Activated T-cell treated with anti-CD3 and anti-CD28 coated beads, Interleukin-2, amount 50 U/mL, for 1 hour (primary cell): ENCODE results near the gene USP24.
"Not testable (repeated sequence)": the region's sequence is repeated elsewhere in the genome, so short reads cannot be mapped to it uniquely, and the experiment has no call there.

Experiments
- DNase-seq: peaks from one replicate; pipeline ENCODE4 v3.0.0-alpha.2; 2020

Gene USP24

DNA sequence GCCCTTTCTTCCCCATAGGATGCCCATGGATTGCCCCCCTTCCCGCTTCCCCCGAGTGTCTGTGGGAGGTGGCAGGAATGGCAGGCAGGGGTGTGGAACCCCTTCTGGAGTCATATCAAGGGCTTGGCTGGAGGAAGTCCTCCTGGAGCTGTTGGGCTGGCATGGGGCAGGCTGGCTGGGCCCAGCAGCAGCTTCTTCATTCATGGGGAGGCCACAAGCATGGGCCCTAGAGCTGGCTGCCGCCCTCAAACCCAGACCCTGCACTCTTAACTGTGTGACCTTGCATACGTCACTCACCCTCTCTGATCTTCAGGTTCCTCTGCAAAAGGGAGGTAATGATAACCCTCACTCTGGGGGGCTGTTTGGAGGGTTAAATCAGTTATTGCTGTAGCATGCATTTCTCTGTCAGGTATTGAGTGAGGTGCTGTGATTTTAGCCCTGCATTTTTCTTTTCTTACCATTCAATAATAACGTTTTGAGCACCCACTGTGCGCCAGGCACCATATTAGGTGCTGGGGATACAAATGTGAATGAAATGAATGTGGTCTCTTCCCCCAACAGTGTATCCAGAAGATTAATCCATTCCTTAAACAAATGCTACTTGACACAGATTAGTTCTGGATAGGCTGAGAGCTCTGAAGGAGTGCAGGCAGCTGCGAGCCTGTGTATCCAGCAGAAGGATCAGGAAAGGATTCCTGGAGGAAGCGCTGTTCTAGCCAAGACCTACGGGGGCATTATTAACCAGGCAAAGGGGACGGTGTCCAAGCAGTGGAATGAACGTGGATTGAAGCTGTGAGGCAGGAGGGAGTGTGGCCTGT is 166.5 kb downstream of the USP24 start:
- DNase-seq = no peak

DNA sequence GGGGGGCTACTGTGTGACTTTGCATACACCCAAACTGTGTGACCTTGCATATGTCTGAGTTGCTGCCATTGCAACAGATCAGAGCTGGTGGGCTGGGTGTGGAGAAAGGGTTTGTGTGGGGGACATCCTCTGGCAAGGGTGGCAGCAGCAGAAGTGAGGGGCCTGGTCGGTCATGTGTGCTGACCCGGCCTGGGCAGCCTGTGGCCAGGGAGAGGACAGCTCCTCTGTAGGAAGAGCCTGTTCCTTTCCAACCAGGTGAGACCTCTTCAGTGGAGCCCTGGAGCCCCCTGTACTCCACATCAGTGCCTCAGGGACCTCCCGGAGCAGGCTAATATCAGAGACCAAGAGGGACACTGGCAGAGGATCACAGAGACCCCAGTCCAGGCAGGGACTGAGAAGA is 167.6 kb downstream of the USP24 start:
- no peak for DNase-seq

DNA sequence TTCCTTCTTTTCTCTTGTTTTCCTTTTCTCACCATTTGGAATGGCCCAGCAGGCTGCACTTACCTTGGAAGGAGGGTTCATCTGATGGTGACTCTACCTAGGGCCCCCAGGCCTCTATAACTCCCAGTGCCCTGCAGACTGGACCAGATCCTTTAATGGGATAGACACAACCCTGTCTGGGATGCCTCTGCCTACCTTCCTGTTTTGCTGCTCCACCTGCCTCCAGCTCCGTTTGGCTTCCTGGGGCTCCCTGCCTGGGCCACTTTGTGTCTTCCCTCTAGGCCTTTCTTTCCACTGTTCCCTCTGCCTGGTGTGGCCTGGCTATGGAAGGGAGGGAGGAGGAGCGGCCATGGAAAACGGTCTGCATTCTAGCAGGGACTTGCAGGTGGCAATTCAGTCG is 168.3 kb downstream of the USP24 start:
- no peak for DNase-seq

DNA sequence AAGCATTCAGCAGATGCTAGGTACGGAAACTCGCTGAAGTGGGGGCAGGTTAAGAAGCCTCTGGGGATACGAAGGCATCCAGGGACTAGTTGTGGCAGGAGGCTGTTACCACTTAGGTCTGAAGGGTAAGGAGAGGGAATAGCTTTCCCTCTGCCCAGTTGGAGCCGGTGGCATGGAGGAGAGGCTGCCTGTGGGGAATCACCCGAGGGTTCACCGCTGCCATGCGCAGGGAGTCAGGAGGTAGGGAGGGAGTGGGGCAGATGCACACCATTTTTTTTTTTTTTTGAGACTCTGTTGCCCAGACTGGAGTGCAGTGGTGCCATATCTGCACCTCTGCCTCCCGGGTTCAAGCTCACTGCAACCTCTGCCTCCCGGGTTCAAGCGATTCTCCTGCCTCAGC is 169.7 kb downstream of the USP24 start:
- DNase-seq = no peak

DNA sequence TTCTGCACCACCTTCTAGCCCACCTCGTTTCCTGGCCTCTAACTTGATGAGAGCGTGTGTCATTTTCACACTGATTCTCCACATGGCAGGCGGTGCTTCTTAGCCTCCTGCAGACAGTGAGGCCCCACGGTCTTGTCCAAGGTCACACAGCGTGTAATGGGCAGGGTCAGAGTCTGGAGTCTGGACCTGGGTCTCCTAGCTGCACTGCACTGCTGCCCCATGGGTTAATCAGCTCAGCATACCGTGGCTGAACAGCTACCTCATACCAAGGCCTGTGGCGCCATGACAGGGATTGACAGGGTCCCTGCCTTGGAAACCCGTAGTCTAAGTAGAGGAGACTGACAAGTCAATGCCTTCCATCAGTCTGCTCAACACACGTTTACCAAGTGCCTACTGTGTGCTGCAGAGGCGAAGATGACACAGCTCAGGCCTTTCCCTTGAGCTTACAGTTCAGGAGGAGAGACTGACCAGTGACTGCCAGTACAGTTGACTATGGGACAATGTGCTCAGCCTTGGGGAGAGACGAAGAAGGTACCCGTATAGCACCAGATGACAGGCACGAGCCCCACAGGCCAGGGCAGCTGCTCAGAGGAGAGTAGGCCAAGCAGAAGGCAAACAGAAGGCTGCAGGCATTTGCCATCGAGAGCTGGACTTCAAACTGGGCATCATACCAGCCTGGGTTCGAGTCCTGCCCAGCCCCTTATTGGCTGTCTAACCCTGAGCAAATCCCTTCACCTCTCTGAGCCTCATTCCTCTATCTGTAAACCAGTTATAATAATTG is 170.4 kb downstream of the USP24 start:
- DNase-seq = no peak

DNA sequence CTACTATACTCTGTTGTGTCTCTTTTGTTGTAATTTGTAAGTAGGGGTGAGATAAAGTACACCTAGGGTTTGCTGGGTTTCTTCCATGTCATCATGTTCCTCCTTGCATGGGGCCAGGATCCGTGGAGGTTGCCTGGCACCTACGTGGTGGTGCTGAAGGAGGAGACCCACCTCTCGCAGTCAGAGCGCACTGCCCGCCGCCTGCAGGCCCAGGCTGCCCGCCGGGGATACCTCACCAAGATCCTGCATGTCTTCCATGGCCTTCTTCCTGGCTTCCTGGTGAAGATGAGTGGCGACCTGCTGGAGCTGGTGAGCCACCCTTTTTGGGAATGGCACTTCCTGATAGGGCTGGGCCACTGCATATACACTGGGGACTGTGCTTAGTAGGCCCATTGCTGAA is 171.4 kb downstream of the USP24 start:
- DNase-seq = no peak

DNA sequence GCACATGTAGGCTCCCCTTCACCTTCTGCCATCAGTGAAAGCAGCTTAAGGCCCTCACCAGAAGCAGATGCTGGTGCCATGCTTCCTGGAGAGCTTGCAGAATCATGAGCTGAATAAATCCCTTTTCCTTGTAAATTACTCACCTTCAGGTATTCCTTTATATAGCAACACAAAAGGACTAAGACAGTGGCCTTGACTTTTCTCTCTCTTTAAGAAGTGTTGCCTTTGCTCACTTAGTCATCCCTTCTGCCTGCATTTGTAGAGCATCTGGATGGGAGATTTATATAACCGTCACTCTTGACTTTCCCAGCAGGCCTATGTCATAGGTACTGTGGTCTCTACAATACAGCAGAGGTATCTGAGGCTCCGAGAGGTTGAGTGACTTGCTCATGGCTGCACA is 172.2 kb downstream of the USP24 start:
- DNase-seq = no peak

DNA sequence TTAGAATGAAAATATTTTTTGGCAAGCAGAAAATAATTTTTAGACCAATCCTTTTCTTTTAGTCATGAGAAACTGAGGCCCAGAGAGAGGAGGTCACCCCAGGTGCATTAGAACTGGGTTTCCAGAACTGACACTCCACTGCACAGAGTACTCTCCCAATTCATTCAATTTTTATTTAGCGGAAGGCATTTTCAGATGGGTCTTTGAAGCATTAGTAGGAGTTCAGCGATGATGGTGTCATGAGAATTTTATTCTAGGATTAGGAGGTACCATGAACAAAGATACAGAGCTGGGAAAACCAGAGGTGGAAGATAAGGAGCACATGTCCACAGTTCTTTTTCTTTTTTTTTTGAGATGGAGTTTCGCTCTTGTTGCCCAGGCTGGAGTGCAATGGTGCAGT is 173.6 kb downstream of the USP24 start:
- no peak for DNase-seq

DNA sequence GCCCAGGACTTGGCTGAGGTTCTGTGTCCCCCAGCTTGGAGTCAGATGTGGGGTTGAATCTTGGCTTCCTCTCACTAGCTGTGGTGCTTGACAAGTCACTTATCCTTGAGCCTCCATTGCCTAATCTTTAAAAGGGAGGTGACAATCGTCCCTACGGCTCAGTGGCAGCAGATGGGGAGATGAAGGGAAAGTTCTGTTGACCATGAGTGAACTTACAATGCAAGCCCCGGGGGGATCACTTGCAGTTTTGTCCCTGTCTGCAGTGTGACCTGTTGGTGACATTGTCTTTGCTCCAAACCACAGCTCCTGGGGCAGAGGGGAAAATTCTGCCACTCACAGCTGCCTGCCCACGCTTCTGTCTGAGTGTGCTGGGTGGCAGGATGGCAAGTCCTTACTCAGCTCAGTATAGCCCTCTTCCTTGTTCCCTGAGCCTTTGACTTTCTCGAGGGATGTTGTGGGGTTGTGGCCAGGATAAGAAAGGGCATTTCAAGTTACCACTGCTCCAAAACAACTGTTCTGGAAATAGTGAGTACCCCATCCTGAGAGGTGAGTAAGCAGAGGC is 174.2 kb downstream of the USP24 start:
- no peak for DNase-seq

DNA sequence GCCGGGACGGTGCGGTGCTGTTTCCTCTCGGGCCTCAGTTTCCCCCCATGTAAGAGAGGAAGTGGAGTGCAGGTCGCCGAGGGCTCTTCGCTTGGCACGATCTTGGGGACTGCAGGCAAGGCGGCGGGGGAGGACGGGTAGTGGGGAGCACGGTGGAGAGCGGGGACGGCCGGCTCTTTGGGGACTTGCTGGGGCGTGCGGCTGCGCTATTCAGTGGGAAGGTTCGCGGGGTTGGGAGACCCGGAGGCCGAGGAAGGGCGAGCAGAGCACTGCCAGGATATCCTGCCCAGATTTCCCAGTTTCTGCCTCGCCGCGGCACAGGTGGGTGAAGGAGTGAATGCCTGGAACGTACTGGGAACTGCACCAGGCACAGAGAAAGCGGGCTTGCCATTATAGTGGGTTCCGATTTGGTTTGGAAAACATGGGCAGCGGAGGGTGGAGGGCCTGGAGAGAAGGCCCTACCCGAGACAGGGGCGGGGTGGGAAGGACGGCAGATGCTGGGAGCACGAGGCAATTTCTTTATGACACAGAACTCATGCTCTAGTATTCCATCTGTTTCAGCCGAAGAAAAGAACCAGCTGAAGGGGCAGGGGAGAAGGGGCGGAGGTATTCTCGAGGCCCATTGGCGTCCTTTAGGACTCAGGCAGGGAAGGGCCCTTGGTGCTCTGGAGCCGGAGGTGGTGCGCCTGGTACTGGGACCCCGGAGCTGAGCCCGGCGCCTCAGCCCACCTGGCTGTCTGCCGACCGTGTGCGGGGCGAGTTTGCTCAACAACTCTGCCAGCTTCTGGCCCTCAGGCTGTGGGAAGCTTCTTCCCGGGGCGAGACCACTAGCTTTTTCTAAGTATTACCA is 174.9 kb downstream of the USP24 start:
- DNase-seq = no peak

DNA sequence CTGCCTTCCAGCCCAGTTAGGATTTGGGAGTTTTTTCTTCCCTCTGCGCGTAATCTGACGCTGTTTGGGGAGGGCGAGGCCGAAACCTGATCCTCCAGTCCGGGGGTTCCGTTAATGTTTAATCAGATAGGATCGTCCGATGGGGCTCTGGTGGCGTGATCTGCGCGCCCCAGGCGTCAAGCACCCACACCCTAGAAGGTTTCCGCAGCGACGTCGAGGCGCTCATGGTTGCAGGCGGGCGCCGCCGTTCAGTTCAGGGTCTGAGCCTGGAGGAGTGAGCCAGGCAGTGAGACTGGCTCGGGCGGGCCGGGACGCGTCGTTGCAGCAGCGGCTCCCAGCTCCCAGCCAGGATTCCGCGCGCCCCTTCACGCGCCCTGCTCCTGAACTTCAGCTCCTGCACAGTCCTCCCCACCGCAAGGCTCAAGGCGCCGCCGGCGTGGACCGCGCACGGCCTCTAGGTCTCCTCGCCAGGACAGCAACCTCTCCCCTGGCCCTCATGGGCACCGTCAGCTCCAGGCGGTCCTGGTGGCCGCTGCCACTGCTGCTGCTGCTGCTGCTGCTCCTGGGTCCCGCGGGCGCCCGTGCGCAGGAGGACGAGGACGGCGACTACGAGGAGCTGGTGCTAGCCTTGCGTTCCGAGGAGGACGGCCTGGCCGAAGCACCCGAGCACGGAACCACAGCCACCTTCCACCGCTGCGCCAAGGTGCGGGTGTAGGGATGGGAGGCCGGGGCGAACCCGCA is 175.7 kb downstream of the USP24 start, which contains the start of gene PCSK9:
PCSK9 (plus strand) TSS at position 207 of the 741 bp plus-strand sequence; CDS start at position 497, 290 bp downstream.
- no peak for DNase-seq

DNA sequence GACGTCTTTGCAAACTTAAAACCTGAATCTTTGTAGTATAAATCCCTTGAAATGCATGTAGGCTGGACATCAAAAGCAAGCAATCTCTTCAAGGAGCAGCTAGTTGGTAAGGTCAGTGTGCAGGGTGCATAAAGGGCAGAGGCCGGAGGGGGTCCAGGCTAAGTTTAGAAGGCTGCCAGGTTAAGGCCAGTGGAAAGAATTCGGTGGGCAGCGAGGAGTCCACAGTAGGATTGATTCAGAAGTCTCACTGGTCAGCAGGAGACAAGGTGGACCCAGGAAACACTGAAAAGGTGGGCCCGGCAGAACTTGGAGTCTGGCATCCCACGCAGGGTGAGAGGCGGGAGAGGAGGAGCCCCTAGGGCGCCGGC is 176.2 kb downstream of the USP24 start:
- no peak for DNase-seq

DNA sequence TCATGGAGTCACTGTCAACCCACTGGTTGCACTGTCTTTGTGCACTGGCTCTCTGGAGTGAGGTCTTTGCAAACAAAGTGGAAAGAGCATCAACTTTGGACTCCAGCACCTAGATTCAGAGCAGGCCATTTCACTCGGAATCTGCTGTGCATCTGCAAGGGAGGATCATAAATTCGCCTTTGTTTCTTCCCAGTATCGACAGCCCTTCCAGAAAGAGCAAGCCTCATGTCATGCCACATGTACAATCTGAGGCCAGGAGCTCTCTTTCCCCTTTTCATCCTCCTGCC is 176.7 kb downstream of the USP24 start:
- no peak for DNase-seq

DNA sequence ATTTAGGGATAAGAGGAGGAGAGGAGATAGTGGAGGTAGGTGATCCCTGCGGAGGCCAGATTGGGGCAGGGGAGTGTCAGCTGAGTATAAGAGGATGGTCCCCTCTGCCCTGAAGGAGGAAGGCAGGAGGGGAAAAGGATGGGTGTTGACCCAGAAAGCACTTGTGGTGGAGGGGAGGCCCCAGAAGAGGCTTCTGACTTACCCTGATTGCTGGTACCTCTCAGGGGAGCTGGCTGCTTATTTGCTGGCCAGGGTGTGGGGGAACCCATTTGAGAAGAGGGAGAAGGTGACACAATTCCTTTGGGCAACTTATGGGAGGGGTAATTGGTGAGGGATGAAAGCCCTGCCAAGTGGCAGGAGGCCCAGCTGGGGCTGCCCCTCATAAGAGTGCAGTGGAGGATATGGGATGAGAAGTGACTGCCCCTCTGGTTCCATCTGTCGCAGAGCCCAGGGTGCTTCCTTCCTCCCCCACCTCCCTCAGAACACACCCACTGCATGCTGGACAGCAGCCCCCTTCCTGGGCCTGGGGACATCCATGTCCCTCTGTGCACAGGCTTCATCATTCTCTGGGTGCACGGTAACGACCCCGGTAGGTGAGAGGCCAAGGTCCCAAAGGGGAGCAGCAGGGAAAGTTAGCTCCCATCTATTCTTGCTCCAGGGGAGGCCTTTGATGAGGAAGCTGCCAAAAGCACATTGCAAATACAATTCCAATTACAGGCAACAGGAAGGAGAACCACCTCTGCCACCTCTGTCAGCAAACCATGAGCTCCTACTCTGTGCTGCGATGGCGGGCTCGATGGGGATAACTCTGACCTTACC is 177.2 kb downstream of the USP24 start:
- no peak for DNase-seq

DNA sequence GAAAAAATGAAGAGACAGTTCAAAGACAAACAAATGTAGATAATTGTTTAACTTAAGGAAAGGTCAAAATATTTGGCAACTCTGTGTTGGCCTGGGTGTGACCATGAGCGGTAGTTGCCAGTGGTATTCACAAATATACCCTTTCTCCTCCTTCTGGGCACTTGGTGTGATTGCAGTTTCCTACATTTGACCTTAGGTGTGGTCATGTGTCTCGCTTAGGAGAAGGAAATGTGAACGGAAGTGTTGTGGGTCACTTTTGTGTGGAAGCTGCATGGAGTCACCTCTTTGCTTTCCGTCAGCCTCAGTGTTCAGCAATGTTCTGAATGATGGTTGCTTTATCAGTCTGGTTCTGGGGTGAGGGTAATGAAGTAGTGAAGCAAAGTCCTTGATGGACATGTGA is 179.3 kb downstream of the USP24 start:
- no peak for DNase-seq

DNA sequence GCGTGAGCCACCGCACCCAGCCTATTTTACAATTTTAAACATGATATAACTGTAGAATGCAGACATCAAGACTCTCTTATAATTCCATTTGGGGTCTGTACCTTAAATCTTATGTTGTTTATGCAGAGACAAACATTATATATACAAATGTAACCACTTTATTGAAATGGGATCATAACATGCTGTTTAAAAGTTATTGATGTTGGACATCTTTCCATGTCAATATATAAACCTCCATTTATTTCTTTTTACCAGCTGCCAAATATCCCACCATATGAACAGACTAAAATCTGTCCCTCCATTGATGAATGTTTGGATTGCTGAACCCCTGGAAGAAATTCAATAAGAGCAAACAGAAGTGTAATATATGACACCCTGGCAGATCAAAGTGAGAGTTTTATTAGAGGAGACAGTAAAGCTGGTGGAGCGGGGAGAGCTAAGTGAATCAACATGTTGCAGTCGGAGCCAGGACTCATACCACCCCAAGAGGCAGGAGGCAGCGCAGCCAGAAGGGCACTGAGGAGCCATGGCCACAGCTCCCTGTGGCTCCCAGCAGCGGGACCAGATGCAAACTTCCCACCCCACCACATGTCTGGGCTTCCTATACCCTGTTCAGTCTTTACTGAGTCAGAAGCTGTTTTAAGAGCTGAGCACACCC is 180.6 kb downstream of the USP24 start:
- no peak for DNase-seq

DNA sequence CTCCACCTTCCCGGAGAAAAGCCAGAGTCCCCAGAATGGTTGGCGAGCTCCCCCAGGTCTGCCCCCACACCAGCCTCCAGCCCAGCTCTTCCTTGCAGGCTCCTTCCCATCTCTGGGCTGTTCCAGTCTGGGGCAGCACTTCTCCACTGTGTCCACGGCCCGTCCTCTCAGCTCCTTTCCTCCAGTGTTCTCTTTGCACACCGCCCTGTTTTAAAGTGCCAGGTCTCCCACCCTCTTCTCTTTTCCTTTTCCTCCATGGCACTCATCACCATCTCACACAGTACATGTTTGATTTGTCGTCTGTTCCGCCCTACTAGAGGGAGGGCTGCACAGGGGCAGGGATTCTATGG is 181.9 kb downstream of the USP24 start:
- DNase-seq = no peak

DNA sequence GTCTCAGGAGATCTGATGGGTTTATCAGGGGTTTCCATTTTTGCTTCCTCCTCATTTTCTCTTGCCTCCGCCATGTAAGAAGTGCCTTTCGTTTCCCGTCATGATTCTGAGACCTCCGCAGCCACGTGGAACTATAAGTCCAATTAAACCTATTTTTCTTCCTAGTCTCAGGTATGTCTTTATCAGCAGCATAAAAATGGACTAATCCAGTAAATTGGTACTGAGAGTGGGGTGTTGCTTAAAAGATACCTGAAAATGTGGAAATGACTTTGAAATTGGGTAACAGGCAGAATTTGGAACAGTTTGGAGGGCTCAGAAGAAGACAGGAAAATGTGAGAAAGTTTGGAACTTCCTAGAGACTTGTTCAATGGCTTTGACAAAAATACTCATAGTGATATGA is 184.1 kb downstream of the USP24 start:
- DNase-seq = not testable (repeated sequence)

DNA sequence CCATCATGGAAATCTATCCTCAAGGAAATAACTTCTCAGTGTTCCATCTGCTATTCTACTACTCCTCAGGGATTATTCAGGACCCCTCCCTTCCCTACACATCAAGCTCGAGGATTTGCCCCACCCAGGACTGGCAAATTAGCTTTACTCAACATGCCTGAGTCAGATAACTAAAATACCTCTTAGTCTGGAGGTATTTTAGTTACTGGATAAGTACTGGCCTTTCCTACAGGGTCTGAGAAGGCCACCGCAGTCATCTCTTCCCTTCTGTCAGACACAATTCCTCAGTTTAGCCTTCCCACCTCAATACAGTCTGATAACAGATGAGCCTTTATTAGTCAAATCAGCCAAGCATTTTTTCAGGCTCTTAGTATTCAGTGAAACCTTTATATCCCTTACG is 188.5 kb downstream of the USP24 start:
- not testable (repeated sequence) for DNase-seq

DNA sequence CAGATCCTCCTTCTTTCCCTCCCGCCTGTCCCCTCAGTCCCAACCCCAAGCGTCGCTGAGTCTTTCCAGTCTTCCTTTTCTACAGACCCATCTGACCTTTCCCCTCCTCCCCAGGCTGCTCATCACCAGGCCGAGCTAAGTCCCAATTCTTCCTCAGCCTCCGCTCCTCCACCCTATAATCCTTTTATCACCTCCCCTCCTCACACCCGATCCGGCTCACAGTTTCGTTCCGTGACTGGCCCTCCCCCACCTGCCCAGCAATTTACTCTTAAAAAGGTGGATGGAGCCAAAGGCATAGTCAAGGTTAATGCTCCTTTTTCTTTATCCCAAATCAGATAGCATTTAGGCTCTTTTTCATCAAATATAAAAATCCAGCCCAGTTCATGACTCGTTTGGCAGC is 191.0 kb downstream of the USP24 start:
- not testable (repeated sequence) for DNase-seq

DNA sequence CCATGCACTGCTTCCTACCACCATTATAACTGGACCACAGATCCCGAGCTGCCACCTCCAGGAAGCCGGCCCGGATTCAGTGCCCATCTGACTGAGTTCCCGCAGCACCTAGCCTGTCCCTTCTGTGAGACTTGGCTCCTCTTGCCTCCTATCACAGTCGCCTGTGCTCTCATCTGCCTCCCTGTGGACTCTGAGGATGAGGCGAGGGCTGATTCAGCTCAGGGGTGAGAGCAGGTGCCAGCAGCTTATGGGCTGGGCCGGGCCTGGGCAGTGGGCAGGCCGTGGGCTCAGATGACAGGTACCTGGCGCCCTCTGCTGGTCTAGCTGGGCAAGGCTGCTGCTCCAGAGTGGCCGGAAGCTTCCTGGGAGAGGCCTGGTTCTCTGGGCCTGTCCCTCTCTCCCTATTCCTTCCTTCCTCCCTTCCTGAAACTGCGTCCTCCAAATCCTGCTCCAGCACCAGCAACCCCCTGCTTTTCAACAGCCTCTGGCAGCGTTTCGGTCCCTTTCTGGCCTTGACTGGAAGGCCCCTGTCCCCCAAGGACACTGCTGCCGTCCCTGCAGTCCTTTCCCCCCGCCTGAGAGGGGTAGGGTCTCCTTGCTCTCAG is 193.1 kb downstream of the USP24 start:
- DNase-seq = peak; percentile 63
